ENCODE data around the gene UNG. TPM values are rescaled to one million over a fixed set of nuclear protein-coding genes. Genes with fewer than 3 reads are reported as not detected.

UNG gene
- total RNA-seq, 1 experiment from 2014 or later: 99.0 TPM

GRCh38 chr12:109139360-109139759, 42.0 kb downstream of the UNG start:
- no TSS peak for BruUV-seq (replicated peaks)
- ChIA-PET RAD21 (ENCODE audit: low non-redundant PET in 1 of 2, low total read pairs in 2 of 2, uncharacterized antibody in 2 of 2, unreplicated experiment in 2 of 2) (no interaction called here), POLR2A (no interaction called here), CTCF (no interaction called here)
- TF ChIP-seq CTCF (IDR thresholded peaks at IDR 0.05 in 2 of 3, conservative IDR thresholded peaks at IDR 0.05 in 1 of 3; ENCODE audit: borderline replicate concordance in 1 of 3, insufficient read depth in 1 of 3, low read depth in 2 of 3, low read length in 2 of 3) (no peak), ATF3 (IDR thresholded peaks at IDR 0.05) (no peak), MAX (IDR thresholded peaks at IDR 0.05) (no peak), EZH2phosphoT487 (IDR thresholded peaks at IDR 0.05; ENCODE audit: borderline replicate concordance) (no peak), POLR2AphosphoS5 (IDR thresholded peaks at IDR 0.05; ENCODE audit: low read depth, low read length) (no peak), EZH2 (IDR thresholded peaks at IDR 0.05) (no peak), ELF1 (IDR thresholded peaks at IDR 0.05; ENCODE audit: borderline replicate concordance, low read depth) (no peak), JUND (IDR thresholded peaks at IDR 0.05) (no peak)
- no peak for DNase-seq (ENCODE audit: low read depth, low spot score)
- Histone ChIP-seq H3K4me1 (ENCODE audit: control insufficient read depth in 1 of 2, insufficient read depth in 2 of 2, low read length in 2 of 2) (no peaks in the 10 kb centered on the region), H3K9me3 (ENCODE audit: control insufficient read depth in 1 of 2, insufficient read depth in 1 of 2, low read depth in 1 of 2, low read length in 2 of 2) (no peaks in the 10 kb centered on the region), H3K9ac (ENCODE audit: low read length) (no peak overlapping the region), H3K36me3 (ENCODE audit: control insufficient read depth in 1 of 2, insufficient read depth in 2 of 2, low read length in 2 of 2) (no peaks in the 10 kb centered on the region), H3K27ac (ENCODE audit: low read depth, low read length) (no peak overlapping the region), H3K4me3 (replicated peaks in 1 of 2; ENCODE audit: low read depth in 1 of 2, low read length in 2 of 2) (no peak overlapping the region), H3K4me2 (ENCODE audit: low read length) (no peak overlapping the region), H3K9me2 (ENCODE audit: insufficient read depth) (no peaks in the 10 kb centered on the region), H3K79me2 (ENCODE audit: insufficient read depth, low read length) (no peaks in the 10 kb centered on the region), H4K20me1 (ENCODE audit: insufficient read depth) (no peaks in the 10 kb centered on the region), H3K27me3 (ENCODE audit: insufficient read depth, low read length) (no peaks in the 10 kb centered on the region), H2AFZ (ENCODE audit: low read depth, low read length, poor library complexity, severe bottlenecking) (no peak overlapping the region)
- intact Hi-C loops (cut with micrococcal nuclease): no loop called here
- ATAC-seq: no peak

DNA sequence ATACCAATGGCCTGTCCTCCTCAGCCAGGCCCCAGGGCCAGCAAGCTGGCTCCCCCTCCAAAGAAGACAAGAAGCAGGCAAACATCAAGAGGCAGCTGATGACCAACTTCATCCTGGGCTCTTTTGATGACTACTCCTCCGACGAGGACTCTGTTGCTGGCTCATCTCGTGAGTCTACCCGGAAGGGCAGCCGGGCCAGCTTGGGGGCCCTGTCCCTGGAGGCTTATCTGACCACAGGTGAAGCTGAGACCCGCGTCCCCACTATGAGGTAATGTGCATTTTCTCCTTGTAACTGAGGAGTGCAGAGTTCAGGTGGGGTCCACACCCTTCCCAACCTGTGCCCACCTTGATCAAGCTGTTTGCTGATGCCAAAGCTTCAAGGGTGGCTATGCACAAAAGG, 42.4 kb downstream of the UNG start:
- no peak overlapping the region for H3K27ac ChIP-seq (ENCODE audit: low read depth, low read length)
- no peaks in the 10 kb centered on the region for H3K27me3 ChIP-seq (ENCODE audit: insufficient read depth, low read length)
- DNase-seq (ENCODE audit: low read depth, low spot score) (no peak), ATAC-seq (no peak)
- no peaks in the 10 kb centered on the region for H4K20me1 ChIP-seq (ENCODE audit: insufficient read depth)
- H3K79me2 ChIP-seq (ENCODE audit: insufficient read depth, low read length): no peaks in the 10 kb centered on the region
- intact Hi-C loops (cut with micrococcal nuclease): no loop called here
- no peak overlapping the region for H3K4me2 ChIP-seq (ENCODE audit: low read length)
- POLR2A ChIA-PET: no interaction called here
- no peak overlapping the region for H3K4me3 ChIP-seq (replicated peaks in 1 of 2; ENCODE audit: low read depth in 1 of 2, low read length in 2 of 2)
- H3K9ac ChIP-seq (ENCODE audit: low read length): no peak overlapping the region
- H3K9me3 ChIP-seq (ENCODE audit: control insufficient read depth in 1 of 2, insufficient read depth in 1 of 2, low read depth in 1 of 2, low read length in 2 of 2): no peaks in the 10 kb centered on the region
- H3K9me2 ChIP-seq (ENCODE audit: insufficient read depth): no peaks in the 10 kb centered on the region
- no peaks in the 10 kb centered on the region for H3K36me3 ChIP-seq (ENCODE audit: control insufficient read depth in 1 of 2, insufficient read depth in 2 of 2, low read length in 2 of 2)
- TF ChIP-seq ELF1 (IDR thresholded peaks at IDR 0.05; ENCODE audit: borderline replicate concordance, low read depth): no peak
- TF ChIP-seq YY1 (IDR thresholded peaks at IDR 0.05; ENCODE audit: extremely low read depth, insufficient replicate concordance, low read depth, low read length): no peak
- no peak for TF ChIP-seq JUND (IDR thresholded peaks at IDR 0.05)
- no peak for TF ChIP-seq CEBPB (IDR thresholded peaks at IDR 0.05; ENCODE audit: low read depth)
- TF ChIP-seq EGR1 (IDR thresholded peaks at IDR 0.05; ENCODE audit: low read depth): no peak
- TF ChIP-seq ZFX (IDR thresholded peaks at IDR 0.05): no peak
- no peak for TF ChIP-seq ATF3 (IDR thresholded peaks at IDR 0.05)
- TF ChIP-seq ZNF274 (IDR thresholded peaks at IDR 0.05; ENCODE audit: low read depth, low read length): no peak
- no peak for TF ChIP-seq SP1 (IDR thresholded peaks at IDR 0.05; ENCODE audit: low read depth)
- RAD21 ChIA-PET (ENCODE audit: low non-redundant PET in 1 of 2, low total read pairs in 2 of 2, uncharacterized antibody in 2 of 2, unreplicated experiment in 2 of 2): no interaction called here
- H3K4me1 ChIP-seq (ENCODE audit: control insufficient read depth in 1 of 2, insufficient read depth in 2 of 2, low read length in 2 of 2): no peaks in the 10 kb centered on the region
- CTCF ChIA-PET: interaction anchor here (1.1 kb wide), 1 partner anchor 28 kb away, joined by 3 read pairs; no protein-coding TSS in a partner anchor
- no peak overlapping the region for H2AFZ ChIP-seq (ENCODE audit: low read depth, low read length, poor library complexity, severe bottlenecking)
- BruUV-seq (replicated peaks): no TSS peak

Data from HCT116 (cell line).